Stimulated activated naive CD8-positive, alpha-beta T cell treated with anti-CD3 and anti-CD28 coated beads, Interleukin-15, Interleukin-2, amounts not matched to agents 100 ng/mL and 50 ng/mL, for 24 hours (primary cell): Measurements from ENCODE around the gene TOMM22.

Experiments used
- H3K27ac Mint-ChIP-seq: one replicate; pipeline ENCODE4 v1.8.0; 2021; ENCODE audit warnings: mild to moderate bottlenecking, mixed read lengths
- H3K27me3 Mint-ChIP-seq: one replicate; pipeline ENCODE4 v1.8.0; 2021; ENCODE audit warnings: mixed read lengths
- H3K36me3 Mint-ChIP-seq: one replicate; pipeline ENCODE4 v1.8.0; 2021; ENCODE audit warnings: low read depth, mixed read lengths
- H3K4me1 Mint-ChIP-seq: one replicate; pipeline ENCODE4 v1.8.0; 2021; ENCODE audit warnings: low read depth, mixed read lengths
- H3K4me3 Mint-ChIP-seq: one replicate; pipeline ENCODE4 v1.8.0; 2021; ENCODE audit warnings: mild to moderate bottlenecking, mixed read lengths
- H3K9me3 Mint-ChIP-seq: one replicate; pipeline ENCODE4 v1.8.0; 2021; ENCODE audit warnings: mixed read lengths

TOMM22 gene

DNA sequence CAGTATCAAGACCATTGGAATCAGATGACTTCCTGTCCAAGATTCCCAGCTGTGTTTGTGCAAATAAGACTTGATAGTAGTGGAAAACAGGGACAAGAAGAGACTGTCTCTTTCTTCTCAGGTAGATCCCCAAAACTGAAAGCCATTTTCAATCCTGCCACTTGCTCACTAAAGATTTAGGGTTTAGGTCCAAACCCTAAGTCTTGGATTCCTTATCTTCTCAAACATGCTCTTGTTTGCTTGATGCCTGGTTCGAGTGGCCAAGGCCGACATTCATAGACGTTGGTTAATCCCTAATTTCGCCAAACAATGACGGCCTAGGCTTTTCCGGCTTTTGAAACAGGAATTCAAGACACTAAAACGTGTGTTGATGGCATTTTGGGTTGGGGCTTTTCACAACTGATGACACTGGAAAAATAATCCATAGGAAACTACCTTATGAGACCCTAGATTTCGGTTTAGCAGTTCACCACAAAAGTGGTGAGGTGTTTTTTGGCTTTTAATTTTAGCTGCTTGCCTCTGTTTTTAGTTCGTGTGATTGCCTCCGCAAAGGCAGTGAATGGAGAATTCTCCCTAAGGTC lies 23.0 kb downstream of the TOMM22 start:
- H3K9me3 Mint-ChIP-seq = no peaks in the 10 kb centered on the region
- peaks cover 59% of the 10 kb centered on the region for H3K4me1 Mint-ChIP-seq
- peak overlapping the region; percentile 89 for H3K4me3 Mint-ChIP-seq
- H3K27ac Mint-ChIP-seq = peak overlapping the region; percentile 98
- H3K36me3 Mint-ChIP-seq = peaks cover 34% of the 10 kb centered on the region
- H3K27me3 Mint-ChIP-seq = no peaks in the 10 kb centered on the region

DNA sequence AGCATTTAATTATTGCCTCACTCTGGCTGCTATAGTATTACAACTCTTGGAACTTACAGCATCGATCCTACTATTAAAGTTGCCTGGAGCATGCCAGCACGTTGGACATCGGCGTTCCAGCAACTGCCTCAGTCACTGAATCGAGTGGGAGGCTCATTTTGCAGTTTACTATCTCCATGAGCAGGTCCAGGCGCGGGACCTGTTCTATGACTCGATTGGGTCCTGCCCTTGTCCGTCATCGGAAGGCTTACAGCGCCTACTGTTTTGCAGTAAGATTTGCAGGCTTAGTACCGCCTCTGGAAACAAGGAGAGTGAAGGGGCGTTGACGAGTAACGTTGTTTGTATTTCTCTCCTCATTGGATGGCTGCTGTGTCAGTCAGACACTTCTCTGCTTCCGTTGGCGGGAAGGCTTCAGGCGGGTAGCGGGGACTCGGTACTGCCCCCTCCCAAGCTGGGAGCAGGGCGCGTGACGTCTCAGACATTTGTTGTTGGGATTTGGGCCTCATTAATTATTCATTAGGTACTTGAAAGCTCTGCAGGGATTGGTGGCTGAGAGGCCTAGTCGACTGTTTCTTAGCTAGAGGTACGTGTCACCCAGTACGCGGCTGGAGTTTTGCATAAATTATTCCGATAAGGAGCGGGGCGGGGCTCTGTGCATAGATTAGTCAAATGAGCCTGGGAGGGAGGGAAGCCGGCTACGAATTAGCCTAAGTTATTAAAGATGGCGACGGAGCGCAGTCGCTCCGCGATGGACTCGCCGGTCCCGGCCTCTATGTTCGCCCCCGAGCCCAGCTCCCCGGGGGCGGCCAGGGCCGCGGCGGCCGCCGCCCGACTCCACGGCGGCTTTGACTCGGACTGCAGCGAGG lies 23.7 kb downstream of the TOMM22 start, which contains the start of gene GTPBP1:
GTPBP1 (plus strand) TSS at position 710 of the 866 bp plus-strand sequence; CDS start at position 722, 12 bp downstream.
- peak within 1 kb of the TSS; percentile 91 for H3K4me3 Mint-ChIP-seq
- peak within 1 kb of the TSS; percentile 98 for H3K27ac Mint-ChIP-seq
- no peaks in the 10 kb centered on the region for H3K27me3 Mint-ChIP-seq
- no peaks in the 10 kb centered on the region for H3K9me3 Mint-ChIP-seq
- peaks cover 37% of the 10 kb centered on the region for H3K36me3 Mint-ChIP-seq
- H3K4me1 Mint-ChIP-seq = peaks cover 64% of the 10 kb centered on the region

DNA sequence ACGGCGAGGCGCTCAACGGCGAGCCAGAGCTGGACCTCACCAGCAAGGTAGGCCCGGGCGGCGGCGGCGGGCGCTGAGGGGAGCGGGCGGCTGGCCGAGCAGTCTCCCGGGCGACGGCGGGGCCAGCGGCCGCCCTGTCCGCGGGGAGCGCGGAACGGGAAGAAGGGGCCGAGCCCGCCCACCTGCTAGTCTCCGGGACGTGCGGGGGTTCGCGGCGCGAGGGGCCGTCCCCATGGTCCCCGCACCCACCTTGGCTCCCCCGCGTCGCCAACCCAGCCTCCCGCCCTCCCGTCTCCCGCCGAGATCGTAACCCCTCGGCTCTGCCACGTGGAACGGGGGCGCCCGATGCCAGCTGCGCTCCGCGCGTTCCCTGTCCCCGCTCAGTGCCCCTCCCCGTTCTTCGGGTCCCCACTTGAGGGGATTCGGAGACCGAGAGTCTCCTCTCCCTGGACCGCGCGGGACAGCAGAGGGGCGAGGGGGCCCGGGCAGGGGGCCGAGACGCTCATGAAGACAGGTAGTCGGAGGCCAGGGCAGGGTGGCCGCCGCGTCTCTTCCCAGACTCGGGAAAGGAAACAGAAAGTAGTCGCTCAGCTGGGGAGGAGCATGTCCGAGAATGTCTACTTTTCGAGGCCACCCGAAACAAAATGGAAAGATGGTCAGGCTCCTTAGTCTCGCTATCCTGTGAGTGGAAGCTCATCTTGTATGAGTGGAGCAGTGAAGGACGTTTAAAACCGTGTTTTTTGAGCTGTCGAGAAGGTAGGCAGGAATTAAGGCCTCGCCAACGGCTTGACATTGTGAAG lies 24.5 kb downstream of the TOMM22 start:
- peak overlapping the region; percentile 86 for H3K27ac Mint-ChIP-seq
- peak overlapping the region; percentile 91 for H3K4me3 Mint-ChIP-seq
- H3K4me1 Mint-ChIP-seq = peaks cover 71% of the 10 kb centered on the region
- peaks cover 46% of the 10 kb centered on the region for H3K36me3 Mint-ChIP-seq
- H3K9me3 Mint-ChIP-seq = no peaks in the 10 kb centered on the region
- no peaks in the 10 kb centered on the region for H3K27me3 Mint-ChIP-seq

DNA sequence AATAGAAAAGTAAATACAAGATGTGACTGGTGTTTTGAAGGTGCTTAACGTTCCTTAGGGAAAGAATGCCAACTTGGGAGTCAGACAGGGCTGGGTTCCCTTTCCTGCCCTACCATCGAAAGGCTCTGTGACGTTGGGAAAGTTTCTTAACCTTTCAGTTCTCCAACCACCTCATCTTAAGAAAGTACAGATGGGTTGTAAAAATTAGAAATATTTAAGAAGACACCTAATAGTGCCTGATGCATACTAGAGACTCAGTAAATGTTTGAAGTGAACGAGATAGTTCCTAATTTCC lies 25.1 kb downstream of the TOMM22 start:
- peak overlapping the region; percentile 86 for H3K27ac Mint-ChIP-seq
- peaks cover 70% of the 10 kb centered on the region for H3K4me1 Mint-ChIP-seq
- no peaks in the 10 kb centered on the region for H3K9me3 Mint-ChIP-seq
- peak overlapping the region; percentile 91 for H3K4me3 Mint-ChIP-seq
- H3K27me3 Mint-ChIP-seq = no peaks in the 10 kb centered on the region
- H3K36me3 Mint-ChIP-seq = peaks cover 47% of the 10 kb centered on the region

- peak overlapping the region; percentile 86 for H3K27ac Mint-ChIP-seq
- no peaks in the 10 kb centered on the region for H3K27me3 Mint-ChIP-seq
These were observed 25.6 kb downstream of the TOMM22 start for GRCh38 chr22:38707346-38707745.

GRCh38 chr22:38707984-38708383 lies 26.2 kb downstream of the TOMM22 start:
- Mint-ChIP-seq H3K4me3 (peak overlapping the region; percentile 91), H3K9me3 (no peaks in the 10 kb centered on the region), H3K27ac (peak overlapping the region; percentile 26)

More at GRCh38 chr22:38707346-38707745, 25.6 kb downstream of the TOMM22 start:
- Mint-ChIP-seq H3K4me3 (peak overlapping the region; percentile 91), H3K9me3 (no peaks in the 10 kb centered on the region), H3K4me1 (peaks cover 74% of the 10 kb centered on the region), H3K36me3 (peaks cover 52% of the 10 kb centered on the region)

DNA sequence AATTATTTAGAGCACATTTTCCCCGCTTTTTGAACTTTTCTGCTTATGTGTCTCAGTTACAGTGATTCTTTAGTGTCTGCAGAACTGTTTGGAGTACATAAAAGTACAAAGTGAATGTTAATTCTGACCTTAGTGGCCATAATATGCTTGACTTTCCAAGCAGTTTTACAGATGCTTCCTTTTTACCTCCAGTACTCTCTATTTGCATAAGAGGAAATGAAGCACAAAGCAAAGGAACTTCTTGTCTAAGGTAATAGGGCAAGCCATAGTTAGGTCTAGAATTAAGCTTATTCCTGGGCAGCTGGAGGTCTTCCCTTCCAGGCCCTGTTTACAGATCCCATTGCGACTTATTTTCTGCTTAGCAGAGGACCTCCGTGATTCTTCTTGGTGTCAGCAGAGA lies 27.5 kb downstream of the TOMM22 start:
- H3K4me1 Mint-ChIP-seq = peaks cover 84% of the 10 kb centered on the region
- H3K9me3 Mint-ChIP-seq = no peaks in the 10 kb centered on the region
- H3K4me3 Mint-ChIP-seq = peak overlapping the region; percentile 37
- no peak overlapping the region for H3K27ac Mint-ChIP-seq
- H3K27me3 Mint-ChIP-seq = no peaks in the 10 kb centered on the region
- peaks cover 63% of the 10 kb centered on the region for H3K36me3 Mint-ChIP-seq

More at GRCh38 chr22:38707984-38708383, 26.2 kb downstream of the TOMM22 start:
- peaks cover 55% of the 10 kb centered on the region for H3K36me3 Mint-ChIP-seq
- H3K27me3 Mint-ChIP-seq = no peaks in the 10 kb centered on the region
- H3K4me1 Mint-ChIP-seq = peaks cover 80% of the 10 kb centered on the region

- no peaks in the 10 kb centered on the region for H3K27me3 Mint-ChIP-seq
- no peaks in the 10 kb centered on the region for H3K9me3 Mint-ChIP-seq
- H3K36me3 Mint-ChIP-seq = peaks cover 69% of the 10 kb centered on the region
- peaks cover 82% of the 10 kb centered on the region for H3K4me1 Mint-ChIP-seq
- no peak overlapping the region for H3K4me3 Mint-ChIP-seq
- no peak overlapping the region for H3K27ac Mint-ChIP-seq
These were observed 28.6 kb downstream of the TOMM22 start for GRCh38 chr22:38710351-38710750.

DNA sequence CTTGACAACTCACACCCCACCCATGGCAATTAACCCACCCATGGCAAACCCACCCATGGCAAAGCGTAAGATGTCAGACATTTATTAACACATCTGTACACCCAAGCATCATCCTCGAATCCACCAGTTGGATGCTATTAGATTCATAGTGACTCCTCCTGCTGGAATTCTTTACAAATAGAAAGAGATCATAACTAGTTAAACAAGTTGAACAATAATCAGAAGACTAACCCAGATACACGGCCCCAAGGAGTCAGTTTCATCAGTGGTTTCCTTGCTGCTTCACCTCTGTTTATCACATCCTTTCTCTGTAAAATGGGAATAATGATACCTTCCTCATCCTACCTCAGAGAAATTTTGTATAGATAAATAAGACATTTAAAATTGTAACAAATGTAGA lies 29.1 kb downstream of the TOMM22 start:
- peaks cover 80% of the 10 kb centered on the region for H3K4me1 Mint-ChIP-seq
- no peak overlapping the region for H3K4me3 Mint-ChIP-seq
- H3K27me3 Mint-ChIP-seq = no peaks in the 10 kb centered on the region
- peak overlapping the region; percentile 61 for H3K27ac Mint-ChIP-seq
- H3K9me3 Mint-ChIP-seq = no peaks in the 10 kb centered on the region
- peaks cover 73% of the 10 kb centered on the region for H3K36me3 Mint-ChIP-seq

GRCh38 chr22:38712486-38713207 lies 30.9 kb downstream of the TOMM22 start:
- Mint-ChIP-seq H3K27me3 (no peaks in the 10 kb centered on the region), H3K9me3 (no peaks in the 10 kb centered on the region), H3K4me1 (peaks cover 70% of the 10 kb centered on the region), H3K4me3 (no peak overlapping the region), H3K27ac (peak overlapping the region; percentile 74), H3K36me3 (peaks cover 73% of the 10 kb centered on the region)

DNA sequence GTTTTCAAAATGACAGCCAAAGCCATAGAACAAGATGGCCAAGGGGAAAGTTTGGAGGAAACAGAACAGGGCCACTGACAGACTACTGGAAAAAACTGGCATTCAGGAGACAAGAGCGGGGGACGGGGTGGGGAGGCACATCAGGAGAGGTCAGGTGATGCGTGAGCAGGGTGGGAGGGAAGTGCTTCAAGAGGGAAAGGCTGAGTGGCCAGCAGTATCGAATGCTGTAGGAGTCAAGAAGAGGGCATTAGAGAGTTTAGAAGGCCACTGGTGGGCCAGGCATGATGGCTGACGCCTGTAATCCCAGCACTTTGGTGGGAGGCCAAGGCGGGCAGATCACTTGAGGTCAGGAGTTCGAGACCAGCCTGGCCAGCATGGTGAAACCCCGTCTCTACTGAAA lies 32.2 kb downstream of the TOMM22 start:
- no peaks in the 10 kb centered on the region for H3K27me3 Mint-ChIP-seq
- no peak overlapping the region for H3K4me3 Mint-ChIP-seq
- peaks cover 72% of the 10 kb centered on the region for H3K36me3 Mint-ChIP-seq
- peak overlapping the region; percentile 74 for H3K27ac Mint-ChIP-seq
- H3K4me1 Mint-ChIP-seq = peaks cover 66% of the 10 kb centered on the region
- H3K9me3 Mint-ChIP-seq = no peaks in the 10 kb centered on the region

DNA sequence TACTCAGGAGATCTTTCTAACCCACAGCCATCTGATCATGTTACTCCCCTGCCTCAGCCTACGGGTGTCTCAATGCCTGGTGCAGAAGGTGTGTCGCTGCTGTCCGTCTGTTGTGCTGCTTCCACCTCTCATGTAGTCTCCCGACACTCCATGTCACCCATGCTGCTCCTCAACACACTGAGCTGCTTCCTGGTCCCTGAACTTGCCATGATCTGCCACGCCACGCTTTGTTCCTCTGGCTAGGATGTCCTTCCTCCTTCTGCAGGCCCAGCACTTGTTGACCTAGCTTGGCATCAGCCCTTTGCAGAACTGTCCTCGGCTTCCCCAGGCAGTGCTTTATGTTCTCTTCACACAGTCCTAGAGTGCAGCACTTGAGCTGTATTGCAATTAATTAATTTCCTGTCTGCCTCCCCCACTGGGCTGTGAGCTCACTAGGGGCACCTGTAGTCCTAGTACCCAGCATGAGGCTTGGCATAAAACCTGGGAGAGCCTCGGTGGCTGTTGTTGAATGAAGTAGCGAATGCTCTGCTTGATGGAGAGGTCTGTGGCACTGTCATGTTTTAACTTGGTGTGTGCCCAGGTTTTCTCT lies 33.5 kb downstream of the TOMM22 start:
- Mint-ChIP-seq H3K27ac (peak overlapping the region; percentile 14), H3K9me3 (no peaks in the 10 kb centered on the region), H3K27me3 (no peaks in the 10 kb centered on the region), H3K36me3 (peaks cover 66% of the 10 kb centered on the region), H3K4me1 (peaks cover 54% of the 10 kb centered on the region), H3K4me3 (no peak overlapping the region)

DNA sequence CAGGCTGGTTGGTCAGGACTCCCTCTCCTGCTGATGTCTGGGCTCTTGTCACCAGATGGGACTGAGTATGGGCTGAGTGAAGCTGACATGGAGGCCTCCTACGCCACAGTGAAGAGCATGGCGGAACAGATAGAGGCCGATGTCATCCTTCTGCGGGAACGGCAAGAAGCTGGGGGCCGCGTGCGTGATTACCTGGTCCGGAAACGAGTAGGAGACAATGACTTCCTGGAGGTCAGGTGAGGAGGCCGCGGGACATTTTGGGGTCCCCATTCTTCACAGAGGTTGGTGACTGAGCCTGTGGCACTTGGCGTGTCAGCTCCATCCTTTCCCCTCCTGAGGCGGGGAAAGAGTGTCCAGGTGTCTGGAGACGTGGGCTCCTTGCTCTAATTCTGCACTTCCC lies 34.1 kb downstream of the TOMM22 start:
- no peak overlapping the region for H3K4me3 Mint-ChIP-seq
- no peaks in the 10 kb centered on the region for H3K27me3 Mint-ChIP-seq
- peaks cover 65% of the 10 kb centered on the region for H3K36me3 Mint-ChIP-seq
- peaks cover 48% of the 10 kb centered on the region for H3K4me1 Mint-ChIP-seq
- H3K9me3 Mint-ChIP-seq = no peaks in the 10 kb centered on the region
- no peak overlapping the region for H3K27ac Mint-ChIP-seq

GRCh38 chr22:38716271-38716670 lies 34.5 kb downstream of the TOMM22 start:
- Mint-ChIP-seq H3K4me1 (peaks cover 44% of the 10 kb centered on the region), H3K4me3 (no peak overlapping the region), H3K9me3 (no peaks in the 10 kb centered on the region), H3K27me3 (no peaks in the 10 kb centered on the region), H3K36me3 (peaks cover 62% of the 10 kb centered on the region), H3K27ac (no peak overlapping the region)
